HTR-8/SVneo (cell line): ENCODE measurements around the gene LEKR1.
"Not testable (repeated sequence)": the region's sequence is repeated elsewhere in the genome, so short reads cannot be mapped to it uniquely, and the experiment has no call there.

ENCODE experiments used
- DNase-seq: peaks from one replicate; pipeline ENCODE4 v3.0.0; 2011; ENCODE audit warnings: low spot score, mixed read lengths; ENCODE audit not compliant: insufficient read length
- FAIRE-seq: peaks from 2 replicates; lab custom pipeline; 2011; peaks lifted over from hg19 to GRCh38; lab: Jason Lieb, UNC

LEKR1 gene

DNA sequence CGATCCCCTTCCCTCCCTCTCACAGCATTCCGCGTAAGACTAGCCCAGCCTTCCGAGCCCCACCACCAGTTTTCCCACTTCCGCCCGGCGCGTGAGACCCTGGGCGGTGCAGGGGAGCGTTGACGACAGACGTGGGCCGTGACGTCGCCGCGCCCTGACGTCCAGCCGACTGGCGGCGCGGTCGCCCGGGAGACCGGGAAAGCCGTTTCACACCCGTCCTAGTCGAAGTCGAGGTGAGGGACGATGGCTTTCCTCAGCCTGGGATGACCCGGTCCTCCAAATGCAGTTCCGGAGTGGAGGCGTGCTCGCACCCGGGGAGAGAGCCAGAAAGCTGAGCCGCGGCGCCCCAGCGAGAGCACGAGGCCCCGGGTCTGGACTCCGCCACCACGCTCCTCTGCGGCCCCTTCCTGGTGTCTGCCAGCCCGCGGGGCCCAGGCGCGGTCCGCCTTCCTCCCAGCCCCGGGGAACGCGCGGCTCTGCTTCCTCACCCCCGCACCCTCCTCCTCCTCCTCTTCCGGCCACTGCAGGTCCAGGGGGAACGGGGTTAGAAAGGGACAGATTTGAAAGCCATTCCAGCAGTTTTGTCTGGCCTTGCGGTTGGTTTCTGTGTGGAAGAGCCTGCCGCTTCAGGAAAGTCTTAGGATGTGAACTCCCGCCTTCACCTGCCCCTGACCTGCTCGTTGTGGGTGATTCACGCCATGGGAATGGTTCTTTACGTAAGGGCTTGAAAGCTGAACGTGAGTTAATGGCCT lies at the start of gene LEKR1:
Gene LEKR1, plus strand, starts transcription at position 210 of the 752 bp plus-strand sequence. CDS start 2,977 bp downstream, outside the sequence.
- DNase-seq: peak; percentile 84
- peak; percentile 90 for FAIRE-seq

- no peak for FAIRE-seq
- no peak for DNase-seq
Observed at GRCh38 chr3:156776871-156777270, 49.3 kb upstream of the LEKR1 start.

DNA sequence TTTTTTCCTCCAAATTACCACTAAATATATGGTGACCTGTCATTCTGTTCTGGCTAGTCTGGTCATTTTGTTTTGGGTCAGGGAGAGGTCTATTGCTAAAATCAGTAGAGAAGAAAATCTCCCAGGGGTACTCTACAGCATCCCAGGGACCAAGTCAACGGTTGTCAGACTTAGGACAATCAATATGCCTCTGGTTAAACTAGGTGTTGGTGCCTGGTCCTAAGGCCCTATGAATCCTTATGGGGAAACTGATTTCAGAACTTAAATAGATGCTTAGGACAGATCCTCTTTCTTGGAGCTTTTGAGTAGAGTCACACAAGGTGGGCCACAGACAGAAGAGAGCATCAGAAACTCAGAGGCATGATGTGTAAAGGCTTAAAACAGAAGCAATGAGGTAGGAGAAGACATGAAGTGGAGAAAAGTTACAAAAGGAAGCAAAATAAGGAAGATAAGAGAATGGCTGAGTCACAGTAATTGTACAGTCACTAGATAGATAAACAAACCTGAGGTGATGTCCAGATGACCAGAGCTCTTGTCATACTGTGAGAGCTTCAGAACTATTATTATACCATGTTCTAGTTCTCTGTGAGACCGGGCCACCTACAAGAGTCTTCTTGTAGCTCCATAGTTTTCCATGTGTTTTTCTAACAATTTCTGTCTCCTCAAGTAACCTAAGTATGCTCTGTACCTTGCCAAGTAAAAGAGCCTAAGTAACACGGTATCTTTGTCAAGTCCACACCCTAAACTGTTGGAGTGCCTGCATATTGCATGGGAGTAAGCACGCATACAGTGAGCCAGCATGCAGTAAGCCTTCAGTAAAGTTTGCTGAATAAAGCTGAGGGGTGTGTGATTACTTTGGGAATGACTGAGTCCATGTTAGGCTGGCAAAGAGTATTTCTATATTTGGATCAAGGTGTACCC lies 44.6 kb upstream of the LEKR1 start:
- FAIRE-seq: no peak
- DNase-seq: no peak

- no peak for DNase-seq
- FAIRE-seq: no peak
Observed at GRCh38 chr3:156782319-156782718, 43.8 kb upstream of the LEKR1 start.

GRCh38 chr3:156782921-156783320 lies 43.2 kb upstream of the LEKR1 start:
- DNase-seq: no peak
- FAIRE-seq: no peak

- DNase-seq (no peak), FAIRE-seq (peak; percentile 63)
Observed at GRCh38 chr3:156787001-156787400, 39.2 kb upstream of the LEKR1 start.

- DNase-seq (peak; percentile 75), FAIRE-seq (peak; percentile 91)
Observed at GRCh38 chr3:156787926-156788663, 38.1 kb upstream of the LEKR1 start.

DNA sequence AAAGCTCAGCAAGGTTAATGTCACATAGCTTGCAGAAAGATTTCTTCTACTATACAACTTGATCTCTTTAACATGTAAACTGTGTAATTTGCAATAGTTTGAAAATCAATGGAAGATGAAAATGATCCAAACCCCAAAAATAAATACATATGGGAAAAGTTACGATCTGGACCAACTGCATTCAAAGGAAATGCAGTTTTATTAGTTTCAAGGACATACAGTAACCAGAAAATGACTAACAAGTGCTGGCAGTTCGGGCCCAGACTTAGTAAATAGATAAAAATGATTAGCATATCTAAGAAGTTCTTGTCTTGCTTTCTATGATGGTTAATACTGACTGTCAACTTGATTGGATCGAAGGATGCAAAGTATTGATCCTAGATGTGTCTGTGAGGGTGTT lies 37.3 kb upstream of the LEKR1 start:
- no peak for DNase-seq
- peak; percentile 69 for FAIRE-seq

- DNase-seq (no peak), FAIRE-seq (no peak)
Observed at GRCh38 chr3:156790156-156790555, 36.0 kb upstream of the LEKR1 start.

- no peak for DNase-seq
- FAIRE-seq: no peak
Observed at GRCh38 chr3:156792114-156792513, 34.0 kb upstream of the LEKR1 start.

- no peak for DNase-seq
- FAIRE-seq: no peak
Observed at GRCh38 chr3:156792536-156792935, 33.6 kb upstream of the LEKR1 start.

DNA sequence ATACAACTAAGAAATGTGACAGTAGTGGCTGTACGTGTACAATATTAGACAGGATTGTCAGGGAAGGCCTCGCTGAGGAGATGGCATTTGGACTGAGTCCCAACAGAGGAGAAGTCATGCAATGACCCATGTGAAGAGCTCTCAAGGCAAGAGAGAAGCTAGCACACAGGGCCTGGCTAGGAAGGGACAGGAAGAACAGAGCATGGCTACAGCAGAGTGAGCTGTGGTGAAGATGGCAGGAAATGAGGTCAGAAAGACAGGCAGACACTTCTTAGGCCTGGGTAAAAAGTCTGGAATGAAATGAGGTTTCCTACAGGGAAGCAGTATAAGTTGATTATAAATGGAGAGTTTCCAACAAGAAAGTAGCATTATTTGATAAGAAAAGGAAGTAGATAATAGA lies 33.2 kb upstream of the LEKR1 start:
- FAIRE-seq: no peak
- no peak for DNase-seq

DNA sequence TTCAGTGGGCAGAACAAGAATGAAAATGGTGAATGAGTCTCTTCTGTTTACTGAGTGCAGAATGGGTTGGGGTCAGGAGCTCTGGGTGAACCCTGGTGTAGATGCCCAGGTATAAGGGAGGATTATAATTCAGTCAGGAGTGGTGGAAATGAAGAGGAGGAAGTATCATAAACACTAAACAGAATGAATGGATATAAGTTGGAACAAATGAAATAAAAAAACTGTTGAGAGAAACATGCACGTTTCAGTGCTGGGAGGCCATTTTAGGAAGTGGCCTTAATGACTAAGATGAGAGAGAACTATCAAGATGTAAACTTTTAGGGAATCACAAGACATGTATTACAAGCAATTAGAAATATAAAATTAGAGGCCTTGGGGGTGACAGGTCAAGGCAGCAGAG lies 32.8 kb upstream of the LEKR1 start:
- no peak for FAIRE-seq

DNA sequence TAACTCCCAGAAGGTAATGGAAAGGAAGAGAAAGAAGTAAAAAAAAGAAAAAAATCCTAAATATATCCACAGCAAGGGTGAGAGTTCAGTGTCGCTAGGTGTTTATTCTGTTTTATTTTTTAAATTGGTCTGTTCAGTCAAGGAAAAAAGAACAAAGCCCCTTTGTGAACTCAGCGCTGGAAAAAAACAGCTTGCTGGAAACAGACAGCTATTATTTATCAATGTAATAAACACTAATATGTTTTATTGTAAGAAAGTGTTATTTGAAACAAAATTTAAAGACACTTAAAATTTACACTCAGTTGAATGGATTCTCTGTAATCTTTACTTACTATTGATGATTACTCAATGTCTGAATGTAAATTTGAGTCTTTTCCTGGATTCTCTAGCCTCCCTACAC lies 32.3 kb upstream of the LEKR1 start:
- no peak for FAIRE-seq

More for the DNA sequence above, 32.8 kb upstream of the LEKR1 start:
- DNase-seq: no peak

GRCh38 chr3:156795890-156796481 lies 30.2 kb upstream of the LEKR1 start:
- FAIRE-seq: no peak
- no peak for DNase-seq

More for the DNA sequence above, 32.3 kb upstream of the LEKR1 start:
- DNase-seq: no peak

- FAIRE-seq: no peak
Observed at GRCh38 chr3:156797368-156797767, 28.8 kb upstream of the LEKR1 start.

GRCh38 chr3:156800287-156800686 lies 25.9 kb upstream of the LEKR1 start:
- not testable (repeated sequence) for FAIRE-seq

More at GRCh38 chr3:156797368-156797767, 28.8 kb upstream of the LEKR1 start:
- DNase-seq: no peak

DNA sequence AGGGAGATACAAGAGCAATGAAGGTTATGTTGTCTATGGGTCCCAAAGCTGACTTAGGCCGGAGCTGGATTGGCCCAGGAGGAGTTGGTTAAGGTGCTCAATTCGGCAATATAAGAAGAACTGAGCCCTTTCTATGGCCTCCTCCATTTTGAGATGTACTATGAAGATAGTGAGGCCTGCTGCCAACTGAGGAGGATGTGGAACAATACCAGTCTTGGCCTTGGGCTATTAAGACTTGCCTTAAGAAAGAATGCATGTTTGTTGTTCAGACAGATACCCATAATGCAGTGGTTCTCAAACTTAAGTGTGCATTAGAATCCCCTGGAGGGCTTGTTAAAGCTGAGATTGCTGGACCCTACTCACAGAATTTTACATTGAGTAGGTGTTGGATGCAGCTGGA lies 24.4 kb upstream of the LEKR1 start:
- no peak for DNase-seq
- FAIRE-seq: no peak

More at GRCh38 chr3:156800287-156800686, 25.9 kb upstream of the LEKR1 start:
- DNase-seq: not testable (repeated sequence)

- FAIRE-seq (no peak), DNase-seq (no peak)
Observed at GRCh38 chr3:156802821-156803606, 23.1 kb upstream of the LEKR1 start.
